ENCODE measurements around the gene PEX16. TPM values are rescaled to one million over a fixed set of nuclear protein-coding genes. Genes with fewer than 3 reads are reported as not detected.

Gene PEX16
- total RNA-seq, 2 experiments from 2014 or later, result 41.0 to 43.9 TPM

GRCh38 chr11:45925550-45925949 is 7.9 kb upstream of the PEX16 start:
- H3K27ac ChIP-seq (ENCODE audit: low read depth, low read length, poor library complexity, severe bottlenecking), result no peak overlapping the region

GRCh38 chr11:45924927-45925326 is 7.2 kb upstream of the PEX16 start:
- BruUV-seq (replicated peaks), result no TSS peak
- no peak for TF ChIP-seq EZH2phosphoT487 (IDR thresholded peaks at IDR 0.05; ENCODE audit: borderline replicate concordance, low read depth, low read length)
- no peak for TF ChIP-seq CTCF (conservative IDR thresholded peaks at IDR 0.05; ENCODE audit: low read length)
- DNase-seq (ENCODE audit: low spot score), result no peak
- H3K36me3 ChIP-seq (ENCODE audit: insufficient read depth, low read length), result no peaks in the 10 kb centered on the region
- H4K20me1 ChIP-seq (ENCODE audit: insufficient read depth, low read length), result no peaks in the 10 kb centered on the region
- H2AFZ ChIP-seq (ENCODE audit: low read length), result no peak overlapping the region
- H3K4me3 ChIP-seq (ENCODE audit: low read depth, low read length, poor library complexity, severe bottlenecking), result no peak overlapping the region
- intact Hi-C loops (cut with micrococcal nuclease; ENCODE audit: unreplicated experiment), result no loop called here
- POLR2A ChIA-PET, result interaction anchor here (1.3 kb wide), 1 partner anchor 11 kb away, joined by 3 read pairs; no protein-coding TSS in a partner anchor
- H3K9me2 ChIP-seq (ENCODE audit: insufficient read depth, low read length), result no peaks in the 10 kb centered on the region
- H3K79me2 ChIP-seq (ENCODE audit: insufficient read depth, low read depth, low read length), result no peaks in the 10 kb centered on the region
- no peak overlapping the region for H3K4me2 ChIP-seq (ENCODE audit: low read length)
- peaks cover 45% of the 10 kb centered on the region for H3K4me1 ChIP-seq (ENCODE audit: insufficient read depth, low read length, poor library complexity, severe bottlenecking)
- H3K9me3 ChIP-seq (ENCODE audit: low read length), result no peaks in the 10 kb centered on the region
- no peak overlapping the region for H3K27ac ChIP-seq (ENCODE audit: low read depth, low read length, poor library complexity, severe bottlenecking)
- CTCF ChIA-PET (ENCODE audit: unreplicated experiment), result no interaction called here

More at GRCh38 chr11:45925550-45925949, 7.9 kb upstream of the PEX16 start:
- TF ChIP-seq EZH2phosphoT487 (IDR thresholded peaks at IDR 0.05; ENCODE audit: borderline replicate concordance, low read depth, low read length) (no peak), CTCF (conservative IDR thresholded peaks at IDR 0.05; ENCODE audit: low read length) (no peak)
- BruUV-seq (replicated peaks), result no TSS peak
- DNase-seq (ENCODE audit: low spot score), result no peak
- Histone ChIP-seq H4K20me1 (ENCODE audit: insufficient read depth, low read length) (no peaks in the 10 kb centered on the region), H3K4me2 (ENCODE audit: low read length) (no peak overlapping the region), H2AFZ (ENCODE audit: low read length) (no peak overlapping the region), H3K79me2 (ENCODE audit: insufficient read depth, low read depth, low read length) (no peaks in the 10 kb centered on the region), H3K4me3 (ENCODE audit: low read depth, low read length, poor library complexity, severe bottlenecking) (no peak overlapping the region), H3K4me1 (ENCODE audit: insufficient read depth, low read length, poor library complexity, severe bottlenecking) (peaks cover 48% of the 10 kb centered on the region), H3K9me2 (ENCODE audit: insufficient read depth, low read length) (no peaks in the 10 kb centered on the region), H3K36me3 (ENCODE audit: insufficient read depth, low read length) (no peaks in the 10 kb centered on the region), H3K9me3 (ENCODE audit: low read length) (no peaks in the 10 kb centered on the region)
- intact Hi-C loops (cut with micrococcal nuclease; ENCODE audit: unreplicated experiment), result no loop called here
- CTCF ChIA-PET (ENCODE audit: unreplicated experiment), result no interaction called here
- POLR2A ChIA-PET, result interaction anchor here (0.6 to 1.3 kb wide), 2 partner anchors 11 to 174 kb away, joined by 3 read pairs; no protein-coding TSS in a partner anchor

GRCh38 chr11:45924036-45924915 is 6.6 kb upstream of the PEX16 start:
- Histone ChIP-seq H3K36me3 (ENCODE audit: insufficient read depth, low read length) (no peaks in the 10 kb centered on the region), H3K9me3 (ENCODE audit: low read length) (no peaks in the 10 kb centered on the region), H3K4me2 (ENCODE audit: low read length) (no peak overlapping the region), H3K9me2 (ENCODE audit: insufficient read depth, low read length) (no peaks in the 10 kb centered on the region), H3K4me3 (ENCODE audit: low read depth, low read length, poor library complexity, severe bottlenecking) (no peak overlapping the region), H2AFZ (ENCODE audit: low read length) (no peak overlapping the region), H4K20me1 (ENCODE audit: insufficient read depth, low read length) (no peaks in the 10 kb centered on the region), H3K4me1 (ENCODE audit: insufficient read depth, low read length, poor library complexity, severe bottlenecking) (peaks cover 45% of the 10 kb centered on the region), H3K79me2 (ENCODE audit: insufficient read depth, low read depth, low read length) (no peaks in the 10 kb centered on the region), H3K27ac (ENCODE audit: low read depth, low read length, poor library complexity, severe bottlenecking) (no peak overlapping the region)
- TF ChIP-seq CTCF (conservative IDR thresholded peaks at IDR 0.05; ENCODE audit: low read length) (no peak), EZH2phosphoT487 (IDR thresholded peaks at IDR 0.05; ENCODE audit: borderline replicate concordance, low read depth, low read length) (no peak)
- no TSS peak for BruUV-seq (replicated peaks)
- POLR2A ChIA-PET, result no interaction called here
- intact Hi-C loops (cut with micrococcal nuclease; ENCODE audit: unreplicated experiment), result no loop called here
- DNase-seq (ENCODE audit: low spot score), result no peak
- CTCF ChIA-PET (ENCODE audit: unreplicated experiment), result no interaction called here

Measured in OCI-LY7 (cell line).